Measurements from ENCODE around the gene CYP2W1.
"Not testable (repeated sequence)": the region's sequence is repeated elsewhere in the genome, so short reads cannot be mapped to it uniquely, and the experiment has no call there.

The CYP2W1 gene

DNA sequence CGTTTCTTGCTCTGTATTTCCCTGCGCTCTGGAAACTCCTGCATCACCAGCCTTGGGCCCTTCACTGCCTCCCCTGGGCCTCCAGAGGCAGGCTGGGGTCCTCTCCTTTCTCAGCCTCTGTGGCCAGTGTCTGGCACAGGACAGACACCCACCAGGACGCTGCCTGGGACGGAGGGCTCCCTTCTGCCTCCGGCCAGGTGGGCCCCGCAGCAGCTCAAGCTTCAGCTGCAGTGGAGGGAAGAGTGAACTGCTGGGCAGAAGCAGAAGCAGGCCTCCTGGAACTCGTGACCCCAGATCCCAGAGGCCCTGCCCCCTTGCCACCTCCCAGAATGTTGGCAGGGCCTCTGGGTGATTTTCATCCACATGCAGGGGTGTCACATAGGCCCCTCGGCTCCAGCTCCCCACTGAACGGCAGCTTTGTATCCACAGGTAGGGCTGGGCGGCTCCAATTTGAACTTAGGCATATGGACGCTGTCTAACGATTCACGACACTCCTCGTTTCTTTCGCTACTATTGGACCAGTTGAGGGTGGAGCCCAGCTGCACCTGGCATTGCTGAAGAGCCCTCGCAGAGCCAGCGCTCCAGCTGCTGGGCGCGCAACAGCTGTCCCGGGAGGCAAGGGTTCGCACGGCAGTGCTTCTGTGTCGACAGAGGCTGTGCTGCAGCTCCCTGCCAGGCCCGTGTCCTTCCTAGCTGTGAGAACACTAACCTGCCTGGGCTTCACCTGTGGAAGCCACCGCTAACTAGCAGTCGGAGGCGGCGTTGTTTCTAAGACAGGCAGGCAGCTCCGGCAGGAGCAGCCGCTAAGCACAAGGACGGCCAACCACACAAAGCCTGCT lies 43.0 kb downstream of the CYP2W1 start:
- no peak for DNase-seq

DNA sequence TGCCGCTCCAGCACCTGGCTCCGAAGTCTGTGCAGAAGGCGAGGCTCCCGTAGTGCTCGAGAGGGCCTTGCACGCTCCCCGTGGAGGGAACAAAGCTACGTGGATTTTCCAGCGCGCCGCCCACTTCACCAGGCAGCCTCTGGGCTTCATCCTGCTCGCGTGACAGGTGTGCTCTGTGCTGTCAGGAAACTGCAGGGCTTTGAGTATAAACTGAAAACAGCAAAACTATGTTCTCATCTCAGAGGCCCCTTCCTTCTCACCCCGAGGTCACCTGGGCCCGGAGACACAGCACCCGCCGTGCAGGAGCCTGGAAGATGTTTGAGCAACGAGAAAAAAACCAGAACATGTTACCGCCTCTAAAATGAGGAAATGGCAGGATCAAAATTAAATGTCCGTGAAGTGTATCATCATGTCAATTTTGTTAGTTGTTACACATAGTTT lies 43.8 kb downstream of the CYP2W1 start:
- no peak for DNase-seq

GRCh38 chr7:1027242-1028043 lies 44.5 kb downstream of the CYP2W1 start:
- peak in 13 of 56 donors; percentile 21 to 59 (median 43) for DNase-seq

- peak in 55 of 56 donors; percentile 26 to 93 (median 80) for DNase-seq
These were observed 45.2 kb downstream of the CYP2W1 start for GRCh38 chr7:1028044-1028770.

DNA sequence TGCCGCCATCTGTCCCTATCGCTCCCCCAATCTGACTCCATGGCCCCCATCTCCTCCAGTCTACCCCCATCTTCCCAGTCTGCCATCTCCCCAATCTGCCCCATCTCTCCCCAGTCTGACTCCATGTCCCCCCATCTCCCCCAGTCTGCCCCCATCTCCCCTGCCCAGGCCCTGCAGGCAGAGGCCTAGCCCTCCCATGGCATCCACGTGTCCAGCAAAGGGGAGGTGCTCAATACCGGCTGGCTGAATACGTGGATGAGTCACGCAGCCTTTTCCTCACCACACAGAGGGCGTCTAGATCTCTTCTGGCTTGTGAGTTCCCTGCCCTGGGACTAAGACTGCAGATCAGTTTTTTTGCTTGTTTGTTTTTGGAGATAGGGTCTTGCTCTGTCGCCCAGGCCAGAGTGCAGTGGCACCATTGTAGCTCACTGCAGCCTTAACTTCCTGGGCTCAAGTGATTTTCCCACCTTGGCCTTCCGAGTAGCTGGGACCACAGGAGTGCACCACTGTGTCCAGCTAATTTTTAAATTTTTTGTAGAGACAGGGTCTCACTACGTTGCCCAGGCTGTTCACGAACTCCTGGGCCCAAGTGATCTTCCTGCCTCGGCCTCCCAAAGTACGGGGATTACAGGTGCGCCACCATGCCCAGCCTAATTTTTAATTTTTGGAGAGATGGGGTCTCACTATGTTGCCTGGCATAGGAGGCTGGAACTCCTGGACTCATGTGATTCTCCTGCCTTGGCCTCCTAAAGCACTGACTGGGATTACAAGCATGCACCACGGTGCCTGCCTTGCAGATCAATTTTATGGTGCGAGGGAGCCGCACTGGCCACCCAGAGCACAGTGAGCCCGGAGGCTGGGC lies 46.0 kb downstream of the CYP2W1 start:
- DNase-seq, result peak in 51 of 56 donors; percentile 21 to 81 (median 62)

- DNase-seq, result peak in 14 of 56 donors; percentile 7 to 58 (median 40)
These were observed 46.9 kb downstream of the CYP2W1 start for GRCh38 chr7:1029637-1030443.

GRCh38 chr7:1030444-1031070 lies 47.6 kb downstream of the CYP2W1 start:
- DNase-seq, result no peak

DNA sequence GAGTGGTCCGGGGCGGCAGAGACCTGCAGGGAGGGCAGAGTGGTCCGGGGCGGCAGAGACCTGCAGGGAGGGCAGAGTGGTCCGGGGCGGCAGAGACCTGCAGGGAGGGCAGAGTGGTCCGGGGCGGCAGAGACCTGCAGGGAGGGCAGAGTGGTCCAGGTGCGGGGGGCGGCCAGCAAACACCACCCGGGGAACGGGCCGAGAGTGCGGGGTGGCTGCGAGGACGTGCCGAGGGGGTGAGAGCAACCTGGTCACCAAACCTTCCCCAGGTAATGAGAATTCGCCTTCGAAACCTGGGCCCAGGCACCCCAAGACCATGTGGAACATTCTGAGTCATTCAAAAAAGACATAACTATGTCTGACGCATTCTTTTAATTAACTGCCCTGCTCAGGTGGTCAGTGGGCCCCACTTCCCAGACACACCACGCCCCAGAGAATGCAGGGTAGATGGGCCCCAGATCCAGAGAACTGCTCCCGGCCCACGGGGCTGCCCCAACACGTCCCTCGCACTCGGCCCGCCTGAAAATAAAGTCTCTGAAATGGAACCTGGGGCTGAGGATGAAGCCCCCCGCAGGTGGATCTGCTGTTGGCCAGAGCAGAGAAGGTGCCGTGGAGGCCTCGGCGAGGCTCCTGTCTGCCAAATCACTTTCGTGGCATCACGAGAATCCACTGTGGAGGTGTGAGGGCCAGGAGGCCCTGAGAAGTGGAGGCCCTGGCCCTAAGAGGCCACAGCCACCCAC lies 48.9 kb downstream of the CYP2W1 start:
- DNase-seq, result no peak

DNA sequence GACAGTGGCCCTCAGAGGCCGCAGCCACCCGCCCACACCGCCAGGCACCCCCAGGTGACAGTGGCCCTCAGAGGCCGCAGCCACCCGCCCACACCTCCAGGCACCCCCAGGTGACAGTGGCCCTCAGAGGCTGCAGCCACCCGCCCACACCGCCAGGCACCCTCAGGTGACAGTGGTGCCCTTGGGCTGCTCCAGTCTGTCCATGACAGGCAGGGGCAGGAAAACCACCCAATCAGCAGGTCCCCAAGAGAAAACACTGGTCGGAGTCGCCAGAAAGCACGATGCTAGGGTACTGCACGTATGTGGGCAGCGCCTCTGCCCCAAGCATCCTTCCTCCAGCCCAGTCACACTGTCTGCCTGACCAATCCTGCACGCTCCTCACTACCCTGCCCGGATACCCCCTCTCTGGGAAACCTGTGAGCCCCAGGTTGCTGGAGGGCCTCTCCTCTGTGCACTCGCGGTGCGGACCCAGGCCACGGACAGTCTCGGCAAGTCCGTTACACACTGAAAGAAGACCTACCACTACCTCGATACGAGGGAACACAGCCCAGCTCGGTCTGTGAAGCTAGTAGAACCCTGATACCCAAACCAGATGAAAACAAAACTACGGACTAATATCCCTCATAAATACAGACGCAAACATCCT lies 49.7 kb downstream of the CYP2W1 start:
- DNase-seq, result no peak

- no peak for DNase-seq
These were observed 50.7 kb downstream of the CYP2W1 start for GRCh38 chr7:1033546-1034145.

GRCh38 chr7:1034769-1035168 lies 51.8 kb downstream of the CYP2W1 start:
- DNase-seq, result not testable (repeated sequence)

GRCh38 chr7:1036164-1036928 lies 53.4 kb downstream of the CYP2W1 start:
- DNase-seq, result not testable (repeated sequence)

Data from amygdala (tissue), 56 donors.